ENCODE results near the gene ZSCAN2. TPM values are rescaled to one million over a fixed set of nuclear protein-coding genes. Genes with fewer than 3 reads are reported as not detected.
"Not testable (repeated sequence)": the region's sequence is repeated elsewhere in the genome, so short reads cannot be mapped to it uniquely, and the experiment has no call there.

ZSCAN2 gene
- total and polyA plus RNA-seq, 4 donors = 1.3 to 7.1 (median 5.4) TPM

- no peaks in the 10 kb centered on the region for H3K27me3 ChIP-seq (ENCODE audit: control insufficient read depth in 1 of 2, insufficient read depth in 2 of 2, low read length in 1 of 2)
- intact Hi-C loops (cut with DNase I) = loop anchor here in 1 of 2 donors (1.0 kb wide), 1 partner anchor 38 kb away; no protein-coding TSS in a partner anchor
- no peak overlapping the region for H3K4me3 ChIP-seq (ENCODE audit: low read length in 2 of 2)
- no peaks in the 10 kb centered on the region for H3K9me3 ChIP-seq (ENCODE audit: control insufficient read depth, low read length)
- DNase-seq (no peak), ATAC-seq (ENCODE audit: low FRiP score) (no peak)
- peaks cover 0 to 6% of the 10 kb centered on the region in 2 donors for H3K4me1 ChIP-seq (ENCODE audit: control insufficient read depth in 1 of 2, insufficient read depth in 2 of 2, low read length in 2 of 2)
- 17 to 20% methylated on average over 3 of the region's 3 CpGs for WGBS, 2 donors
- H3K27ac ChIP-seq (ENCODE audit: low read depth in 1 of 2, low read length in 2 of 2) = peak overlapping the region in 1 of 2 donors; percentile 49
- H3K36me3 ChIP-seq (ENCODE audit: control insufficient read depth in 1 of 2, insufficient read depth in 2 of 2, low read length in 1 of 2) = peaks cover 0 to 5% of the 10 kb centered on the region in 2 donors
Measured at GRCh38 chr15:84638103-84638502, 37.3 kb downstream of the ZSCAN2 start.

DNA sequence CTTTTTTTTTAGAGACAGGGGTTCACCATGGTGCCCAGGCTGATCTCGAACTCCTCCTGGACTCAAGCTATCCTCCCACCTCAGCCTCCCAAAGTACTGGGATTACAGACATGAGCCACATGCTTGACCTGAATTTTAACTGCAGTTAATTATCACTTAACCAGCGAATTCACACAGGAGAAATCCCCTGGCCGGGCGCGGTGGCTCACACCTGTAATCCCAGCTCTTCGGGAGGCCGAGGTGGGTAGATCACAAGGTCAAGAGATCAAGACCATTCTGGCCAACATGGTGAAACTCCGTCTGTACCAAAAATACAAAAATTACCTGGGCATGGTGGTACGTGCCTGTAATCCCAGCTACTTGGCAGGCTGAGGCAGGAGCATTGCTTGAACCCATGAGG, 41.1 kb downstream of the ZSCAN2 start:
- WGBS, 2 donors = 92 to 94% methylated on average over 9 of the region's 9 CpGs
- H3K27me3 ChIP-seq (ENCODE audit: control insufficient read depth in 1 of 2, insufficient read depth in 2 of 2, low read length in 1 of 2); H3K27ac ChIP-seq (ENCODE audit: low read depth in 1 of 2, low read length in 2 of 2); intact Hi-C loops (cut with DNase I); ATAC-seq (ENCODE audit: low FRiP score); H3K4me1 ChIP-seq (ENCODE audit: control insufficient read depth in 1 of 2, insufficient read depth in 2 of 2, low read length in 2 of 2); H3K9me3 ChIP-seq (ENCODE audit: control insufficient read depth, low read length); H3K4me3 ChIP-seq (ENCODE audit: low read length in 2 of 2); H3K36me3 ChIP-seq (ENCODE audit: control insufficient read depth in 1 of 2, insufficient read depth in 2 of 2, low read length in 1 of 2): not testable (repeated sequence)
- peak in 1 of 2 donors; percentile 64 for DNase-seq

DNA sequence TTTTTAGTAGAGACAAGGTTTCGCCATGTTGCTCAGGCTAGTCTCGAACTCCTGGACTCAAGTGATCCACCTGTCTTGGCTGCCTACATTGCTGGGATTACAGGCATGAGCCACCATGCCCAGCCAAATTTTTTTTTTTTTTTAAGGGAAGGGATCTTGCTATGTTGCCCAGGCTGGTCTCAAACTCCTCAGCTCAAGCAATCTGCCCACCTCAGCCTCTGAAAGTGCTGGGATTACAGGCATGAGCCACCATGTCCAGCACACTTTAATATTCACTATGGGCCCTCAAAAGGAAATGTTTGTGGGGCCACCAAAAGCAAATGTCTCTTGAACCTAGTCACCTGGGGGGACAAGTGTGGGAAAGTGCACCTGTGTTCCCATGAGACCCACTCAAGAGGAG, 41.8 kb downstream of the ZSCAN2 start:
- ATAC-seq (ENCODE audit: low FRiP score); H3K4me3 ChIP-seq (ENCODE audit: low read length in 2 of 2); H3K9me3 ChIP-seq (ENCODE audit: control insufficient read depth, low read length); H3K4me1 ChIP-seq (ENCODE audit: control insufficient read depth in 1 of 2, insufficient read depth in 2 of 2, low read length in 2 of 2); intact Hi-C loops (cut with DNase I); H3K36me3 ChIP-seq (ENCODE audit: control insufficient read depth in 1 of 2, insufficient read depth in 2 of 2, low read length in 1 of 2); DNase-seq; H3K27me3 ChIP-seq (ENCODE audit: control insufficient read depth in 1 of 2, insufficient read depth in 2 of 2, low read length in 1 of 2); H3K27ac ChIP-seq (ENCODE audit: low read depth in 1 of 2, low read length in 2 of 2): not testable (repeated sequence)
- 46 to 95% methylated on average over 2 of the region's 2 CpGs for WGBS, 2 donors

DNA sequence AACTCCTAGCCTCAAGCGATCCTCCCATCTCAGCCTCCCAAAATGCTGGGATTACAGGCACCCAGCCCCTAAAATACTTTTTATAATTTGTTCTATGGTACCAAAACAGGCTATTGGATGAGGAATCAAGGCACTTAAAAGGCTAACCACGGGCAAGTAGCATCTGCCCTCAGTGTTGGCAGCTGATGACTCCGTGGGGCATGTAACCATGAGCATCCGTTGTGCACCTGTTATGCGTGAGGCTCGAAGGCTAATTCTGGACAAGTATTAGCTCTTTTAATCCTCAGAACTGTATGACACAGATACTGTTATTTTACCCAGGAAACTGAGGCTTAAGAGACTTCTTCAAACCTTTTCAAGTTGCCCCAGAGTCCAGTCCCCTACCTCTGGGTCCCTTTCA, 43.0 kb downstream of the ZSCAN2 start:
- intact Hi-C loops (cut with DNase I) = no loop called here
- Histone ChIP-seq H3K4me3 (ENCODE audit: low read length in 2 of 2) (no peak overlapping the region), H3K36me3 (ENCODE audit: control insufficient read depth in 1 of 2, insufficient read depth in 2 of 2, low read length in 1 of 2) (peaks cover 0 to 13% of the 10 kb centered on the region in 2 donors), H3K4me1 (ENCODE audit: control insufficient read depth in 1 of 2, insufficient read depth in 2 of 2, low read length in 2 of 2) (no peaks in the 10 kb centered on the region), H3K9me3 (ENCODE audit: control insufficient read depth, low read length) (no peaks in the 10 kb centered on the region), H3K27ac (ENCODE audit: low read depth in 1 of 2, low read length in 2 of 2) (no peak overlapping the region), H3K27me3 (ENCODE audit: control insufficient read depth in 1 of 2, insufficient read depth in 2 of 2, low read length in 1 of 2) (no peaks in the 10 kb centered on the region)
- ATAC-seq (ENCODE audit: low FRiP score) (no peak), DNase-seq (no peak)
- WGBS, 2 donors = 88% methylated on average over 6 of the region's 6 CpGs

DNA sequence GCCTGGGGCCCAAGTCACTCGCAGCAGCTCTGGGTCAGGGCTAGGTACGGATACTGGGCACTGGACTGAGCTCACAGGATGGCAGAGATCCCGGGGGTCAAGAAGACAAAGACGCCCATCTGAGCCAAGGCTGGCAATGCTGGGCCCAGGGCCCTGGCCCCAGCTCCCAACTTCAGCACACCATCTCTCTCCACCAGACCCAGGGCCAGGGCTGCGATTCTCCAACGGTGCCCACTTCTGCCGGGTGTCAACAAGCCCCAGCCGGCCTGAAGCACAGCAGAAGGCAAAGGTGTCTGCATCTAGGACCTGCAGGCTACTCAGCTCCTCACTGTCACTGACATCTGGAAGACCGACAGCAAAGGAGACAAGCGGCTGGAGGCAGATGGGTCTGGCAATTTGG, 44.7 kb downstream of the ZSCAN2 start:
- no peak overlapping the region for H3K27ac ChIP-seq (ENCODE audit: low read depth in 1 of 2, low read length in 2 of 2)

GRCh38 chr15:84645997-84646396, 45.2 kb downstream of the ZSCAN2 start:
- DNase-seq (peak in 1 of 2 donors; percentile 57), ATAC-seq (ENCODE audit: low FRiP score) (no peak)
- intact Hi-C loops (cut with DNase I) = no loop called here
- WGBS, 2 donors = 85 to 92% methylated on average over 10 of the region's 10 CpGs
- no peaks in the 10 kb centered on the region for H3K9me3 ChIP-seq (ENCODE audit: control insufficient read depth, low read length)
- no peaks in the 10 kb centered on the region for H3K4me1 ChIP-seq (ENCODE audit: control insufficient read depth in 1 of 2, insufficient read depth in 2 of 2, low read length in 2 of 2)
- H3K36me3 ChIP-seq (ENCODE audit: control insufficient read depth in 1 of 2, insufficient read depth in 2 of 2, low read length in 1 of 2) = peaks cover 0 to 9% of the 10 kb centered on the region in 2 donors
- no peaks in the 10 kb centered on the region for H3K27me3 ChIP-seq (ENCODE audit: control insufficient read depth in 1 of 2, insufficient read depth in 2 of 2, low read length in 1 of 2)
- no peak overlapping the region for H3K27ac ChIP-seq (ENCODE audit: low read depth in 1 of 2, low read length in 2 of 2)
- H3K4me3 ChIP-seq (ENCODE audit: low read length in 2 of 2) = no peak overlapping the region

More for the DNA sequence above, 44.7 kb downstream of the ZSCAN2 start:
- H3K36me3 ChIP-seq (ENCODE audit: control insufficient read depth in 1 of 2, insufficient read depth in 2 of 2, low read length in 1 of 2) = peaks cover 0 to 9% of the 10 kb centered on the region in 2 donors
- DNase-seq = peak; percentile 29 to 67
- no peaks in the 10 kb centered on the region for H3K4me1 ChIP-seq (ENCODE audit: control insufficient read depth in 1 of 2, insufficient read depth in 2 of 2, low read length in 2 of 2)
- H3K9me3 ChIP-seq (ENCODE audit: control insufficient read depth, low read length) = no peaks in the 10 kb centered on the region
- no peak for ATAC-seq (ENCODE audit: low FRiP score)
- H3K27me3 ChIP-seq (ENCODE audit: control insufficient read depth in 1 of 2, insufficient read depth in 2 of 2, low read length in 1 of 2) = no peaks in the 10 kb centered on the region
- H3K4me3 ChIP-seq (ENCODE audit: low read length in 2 of 2) = no peak overlapping the region
- intact Hi-C loops (cut with DNase I) = no loop called here
- WGBS, 2 donors = 85 to 88% methylated on average over 10 of the region's 10 CpGs

DNA sequence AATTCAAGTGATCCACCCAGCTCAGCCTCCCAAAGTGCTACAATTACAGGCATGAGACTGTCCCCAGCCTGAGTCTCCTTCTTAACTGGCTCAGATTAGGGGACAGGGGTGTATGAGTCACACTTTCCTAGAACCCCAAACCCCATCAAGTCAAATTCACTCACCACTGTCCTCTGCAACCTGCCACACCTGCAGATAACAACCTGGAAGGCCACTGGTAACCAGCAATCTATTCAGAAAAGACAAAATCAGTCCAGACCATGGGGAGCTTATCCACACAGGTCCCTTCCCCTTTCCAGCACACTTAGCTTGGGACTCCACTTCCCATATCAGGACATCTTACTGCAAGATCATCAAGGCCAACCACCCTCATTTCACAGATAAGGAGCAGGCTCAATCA, 46.9 kb downstream of the ZSCAN2 start:
- H3K27ac ChIP-seq (ENCODE audit: low read depth in 1 of 2, low read length in 2 of 2) = no peak overlapping the region
- DNase-seq (no peak), ATAC-seq (ENCODE audit: low FRiP score) (no peak)
- no peaks in the 10 kb centered on the region for H3K27me3 ChIP-seq (ENCODE audit: control insufficient read depth in 1 of 2, insufficient read depth in 2 of 2, low read length in 1 of 2)
- H3K4me3 ChIP-seq (ENCODE audit: low read length in 2 of 2) = no peak overlapping the region
- no peaks in the 10 kb centered on the region for H3K9me3 ChIP-seq (ENCODE audit: control insufficient read depth, low read length)
- H3K36me3 ChIP-seq (ENCODE audit: control insufficient read depth in 1 of 2, insufficient read depth in 2 of 2, low read length in 1 of 2) = peaks cover 0 to 9% of the 10 kb centered on the region in 2 donors
- intact Hi-C loops (cut with DNase I) = no loop called here
- no peaks in the 10 kb centered on the region for H3K4me1 ChIP-seq (ENCODE audit: control insufficient read depth in 1 of 2, insufficient read depth in 2 of 2, low read length in 2 of 2)

DNA sequence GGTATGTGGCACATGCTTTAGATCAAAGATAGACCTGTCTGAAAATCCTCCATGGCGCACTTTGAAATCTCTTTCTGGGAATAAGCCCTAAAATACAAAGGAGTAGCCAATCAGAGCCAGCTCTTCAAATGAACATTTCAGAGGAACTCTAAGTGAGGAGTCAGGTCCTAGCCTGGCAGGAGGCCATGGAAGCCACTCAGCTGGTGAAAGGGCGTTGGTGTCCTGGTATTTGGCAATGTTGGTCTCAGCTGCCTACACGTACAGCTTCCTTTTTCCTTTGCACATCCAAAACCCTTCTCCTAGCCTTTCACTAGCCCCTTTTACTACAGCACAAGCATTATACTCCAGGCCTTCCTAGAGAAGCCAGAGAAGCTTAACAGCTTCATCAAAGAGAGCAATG, 47.7 kb downstream of the ZSCAN2 start:
- DNase-seq (peak in 1 of 2 donors; percentile 68), ATAC-seq (ENCODE audit: low FRiP score) (no peak)
- H3K27ac ChIP-seq (ENCODE audit: low read depth in 1 of 2, low read length in 2 of 2) = no peak overlapping the region
- H3K36me3 ChIP-seq (ENCODE audit: control insufficient read depth in 1 of 2, insufficient read depth in 2 of 2, low read length in 1 of 2) = peaks cover 0 to 8% of the 10 kb centered on the region in 2 donors
- intact Hi-C loops (cut with DNase I) = no loop called here
- H3K9me3 ChIP-seq (ENCODE audit: control insufficient read depth, low read length) = no peaks in the 10 kb centered on the region
- 57% methylated on average over 3 of the region's 3 CpGs for WGBS, 2 donors
- no peaks in the 10 kb centered on the region for H3K4me1 ChIP-seq (ENCODE audit: control insufficient read depth in 1 of 2, insufficient read depth in 2 of 2, low read length in 2 of 2)
- no peak overlapping the region for H3K4me3 ChIP-seq (ENCODE audit: low read length in 2 of 2)
- H3K27me3 ChIP-seq (ENCODE audit: control insufficient read depth in 1 of 2, insufficient read depth in 2 of 2, low read length in 1 of 2) = no peaks in the 10 kb centered on the region

- 73 to 83% methylated on average over 2 of the region's 2 CpGs for WGBS, 2 donors
- no peak for DNase-seq
- H3K27me3 ChIP-seq (ENCODE audit: control insufficient read depth in 1 of 2, insufficient read depth in 2 of 2, low read length in 1 of 2) = no peaks in the 10 kb centered on the region
- intact Hi-C loops (cut with DNase I) = no loop called here
- no peaks in the 10 kb centered on the region for H3K4me1 ChIP-seq (ENCODE audit: control insufficient read depth in 1 of 2, insufficient read depth in 2 of 2, low read length in 2 of 2)
- no peak for ATAC-seq (ENCODE audit: low FRiP score)
- H3K4me3 ChIP-seq (ENCODE audit: low read length in 2 of 2) = no peak overlapping the region
- no peak overlapping the region for H3K27ac ChIP-seq (ENCODE audit: low read depth in 1 of 2, low read length in 2 of 2)
- H3K36me3 ChIP-seq (ENCODE audit: control insufficient read depth in 1 of 2, insufficient read depth in 2 of 2, low read length in 1 of 2) = peaks cover 0 to 6% of the 10 kb centered on the region in 2 donors
- no peaks in the 10 kb centered on the region for H3K9me3 ChIP-seq (ENCODE audit: control insufficient read depth, low read length)
Measured at GRCh38 chr15:84649706-84650105, 48.9 kb downstream of the ZSCAN2 start.
